ENCODE results near the gene COTL1. TPM values are rescaled to one million over a fixed set of nuclear protein-coding genes. Genes with fewer than 3 reads are reported as not detected.

Gene COTL1, protein sequence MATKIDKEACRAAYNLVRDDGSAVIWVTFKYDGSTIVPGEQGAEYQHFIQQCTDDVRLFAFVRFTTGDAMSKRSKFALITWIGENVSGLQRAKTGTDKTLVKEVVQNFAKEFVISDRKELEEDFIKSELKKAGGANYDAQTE
- 455 and 520 TPM in 2 replicates for total RNA-seq (2014; rRNA removed; shearing (Covaris generic))

DNA sequence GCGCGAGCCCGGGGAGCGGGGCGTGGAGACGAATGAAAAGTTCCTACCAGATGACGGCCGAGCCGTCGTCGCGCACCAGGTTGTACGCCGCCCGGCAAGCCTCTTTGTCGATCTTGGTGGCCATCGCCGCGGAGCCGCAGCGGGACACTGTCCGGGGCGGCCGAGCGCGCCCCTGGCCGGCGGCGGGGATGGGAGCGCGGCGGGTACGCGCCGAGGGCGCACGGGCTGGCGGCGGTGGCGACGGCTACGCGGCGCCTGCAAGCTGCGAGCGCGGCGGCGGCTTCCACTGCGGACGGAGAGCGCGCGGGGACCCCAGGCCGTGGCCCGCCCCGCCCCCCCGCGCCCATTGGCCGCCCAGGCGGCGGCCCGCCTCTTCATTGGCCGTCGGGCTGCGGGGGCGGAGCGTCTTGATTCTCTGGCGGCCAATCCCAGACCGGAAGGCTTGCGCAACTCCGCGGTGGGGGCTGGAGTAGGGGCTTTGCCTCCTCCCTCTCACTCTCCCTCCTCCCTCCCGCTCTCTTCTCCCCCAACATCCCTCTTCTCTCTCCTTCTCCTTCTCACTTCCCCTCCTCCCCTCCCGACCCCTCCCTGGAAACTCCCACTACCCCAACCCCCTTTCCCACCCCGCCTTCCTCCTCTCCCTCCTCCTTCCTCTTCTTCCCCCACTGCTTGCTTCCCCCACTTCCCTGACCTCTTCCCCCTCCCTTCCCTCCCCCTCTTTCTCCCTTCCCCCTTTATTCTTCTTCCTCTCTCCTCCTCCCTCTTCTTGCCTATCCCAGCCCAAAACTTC lies at the start of gene COTL1:
Gene COTL1 (minus strand): TSS at position 288 of the 790 bp plus-strand sequence. CDS start 164 bp downstream, at position 124.
- DNase-seq (ENCODE audit: low read depth in 1 of 2, low spot score in 2 of 2) = peak; percentile 95 to 99
- Histone ChIP-seq H3K4me1 (replicated peaks) (peaks cover 49% of the 10 kb centered on the region), H3K4me3 (peak within 1 kb of the TSS; percentile 96), H3K27me3 (replicated peaks) (no peaks in the 10 kb centered on the region), H3K27ac (peak within 1 kb of the TSS; percentile 68), H3K36me3 (peaks cover 48% of the 10 kb centered on the region), H3K9me3 (replicated peaks) (no peaks in the 10 kb centered on the region)

DNA sequence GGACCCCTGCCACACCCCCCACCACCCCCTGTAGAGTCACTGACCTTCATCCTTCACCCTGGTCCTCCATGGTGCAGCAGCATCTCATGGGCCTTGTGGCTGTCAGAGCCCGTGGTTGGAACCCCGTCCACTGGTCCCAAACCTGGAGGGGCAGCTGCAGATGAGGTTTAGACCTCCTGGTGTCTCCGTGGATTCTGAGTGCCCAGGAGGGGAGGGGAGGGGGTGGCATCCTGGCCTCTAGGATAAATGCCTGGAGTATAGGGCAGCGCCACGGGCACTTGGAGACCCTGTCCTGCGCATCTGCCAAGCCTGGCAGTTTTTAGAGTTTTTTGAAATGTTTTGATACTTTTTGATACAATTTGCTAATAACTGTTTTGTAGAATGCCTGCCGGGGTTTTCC lies 48.0 kb upstream of the COTL1 start:
- H3K4me3 ChIP-seq = no peak overlapping the region
- peaks cover 29% of the 10 kb centered on the region for H3K36me3 ChIP-seq
- DNase-seq (ENCODE audit: low read depth in 1 of 2, low spot score in 2 of 2) = peak in 1 of 2 experiments; percentile 30
- no peaks in the 10 kb centered on the region for H3K9me3 ChIP-seq (replicated peaks)
- H3K27me3 ChIP-seq (replicated peaks) = no peaks in the 10 kb centered on the region
- no peak overlapping the region; the same call in 1 of the 2 replicates for H3K27ac ChIP-seq
- peaks cover 76% of the 10 kb centered on the region for H3K4me1 ChIP-seq (replicated peaks)

DNA sequence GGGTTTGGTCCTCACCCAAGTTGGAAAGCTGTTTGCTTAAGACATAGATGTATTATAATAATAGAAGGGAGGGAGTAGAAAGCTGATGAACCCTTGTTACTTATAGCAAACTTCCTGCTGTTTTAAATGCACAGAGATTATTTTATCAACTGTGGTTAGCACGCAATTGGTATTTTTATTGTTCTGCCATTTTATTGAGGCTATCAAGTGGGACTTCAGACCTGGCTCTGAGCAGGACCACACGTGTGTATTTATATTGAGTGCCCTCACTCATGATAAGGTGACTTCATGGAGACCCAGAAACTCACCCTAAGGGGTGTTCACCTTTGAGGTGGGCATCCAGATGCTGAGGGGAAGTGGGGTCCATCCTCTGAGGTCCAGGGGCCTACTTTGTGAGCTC lies 47.5 kb upstream of the COTL1 start:
- H3K4me1 ChIP-seq (replicated peaks) = peaks cover 80% of the 10 kb centered on the region
- H3K4me3 ChIP-seq = no peak overlapping the region
- no peaks in the 10 kb centered on the region for H3K9me3 ChIP-seq (replicated peaks)

DNA sequence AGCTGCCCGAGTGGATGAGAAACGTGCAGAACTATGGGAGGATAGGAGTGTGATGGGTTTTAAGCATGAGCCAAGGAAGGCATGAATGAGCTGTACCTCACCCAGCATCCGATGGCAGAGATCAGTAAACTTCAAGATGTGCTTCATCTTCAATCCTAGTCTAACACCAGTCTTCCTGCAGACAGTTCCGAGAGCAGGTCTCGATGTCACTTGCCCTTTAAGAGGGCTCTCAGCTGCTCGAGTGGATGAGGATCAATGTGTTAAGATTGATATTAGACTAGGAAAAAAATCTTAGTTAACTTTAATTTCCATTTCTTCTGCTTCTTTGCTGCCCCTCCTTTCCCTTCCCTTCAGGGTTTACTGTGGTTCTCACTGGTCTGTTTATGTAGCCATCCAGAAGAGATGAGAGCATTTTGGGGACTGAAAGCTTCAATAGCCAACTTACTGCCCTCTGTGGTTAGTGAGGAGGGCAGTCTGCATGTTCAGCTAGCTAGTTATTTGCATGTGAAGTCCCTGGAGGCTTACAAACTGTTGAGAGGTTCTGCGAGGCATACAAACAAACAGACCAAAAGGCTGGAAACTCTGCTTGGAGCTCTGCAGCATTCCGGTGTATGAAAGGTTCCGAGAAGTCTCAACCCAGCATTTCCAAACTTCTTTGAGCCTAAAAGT lies 45.7 kb upstream of the COTL1 start:
- H3K4me3 ChIP-seq = no peak overlapping the region
- H3K36me3 ChIP-seq = peaks cover 52% of the 10 kb centered on the region
- no peaks in the 10 kb centered on the region for H3K9me3 ChIP-seq (replicated peaks)
- DNase-seq (ENCODE audit: low read depth in 1 of 2, low spot score in 2 of 2) = peak; percentile 69 to 72
- no peaks in the 10 kb centered on the region for H3K27me3 ChIP-seq (replicated peaks)
- H3K27ac ChIP-seq = no peak overlapping the region
- peaks cover 80% of the 10 kb centered on the region for H3K4me1 ChIP-seq (replicated peaks)

More for the DNA sequence above, 47.5 kb upstream of the COTL1 start:
- peaks cover 34% of the 10 kb centered on the region for H3K36me3 ChIP-seq
- H3K27ac ChIP-seq = no peak overlapping the region; the same call in 1 of the 2 replicates
- H3K27me3 ChIP-seq (replicated peaks) = no peaks in the 10 kb centered on the region
- peak in 1 of 2 experiments; percentile 44 for DNase-seq (ENCODE audit: low read depth in 1 of 2, low spot score in 2 of 2)

DNA sequence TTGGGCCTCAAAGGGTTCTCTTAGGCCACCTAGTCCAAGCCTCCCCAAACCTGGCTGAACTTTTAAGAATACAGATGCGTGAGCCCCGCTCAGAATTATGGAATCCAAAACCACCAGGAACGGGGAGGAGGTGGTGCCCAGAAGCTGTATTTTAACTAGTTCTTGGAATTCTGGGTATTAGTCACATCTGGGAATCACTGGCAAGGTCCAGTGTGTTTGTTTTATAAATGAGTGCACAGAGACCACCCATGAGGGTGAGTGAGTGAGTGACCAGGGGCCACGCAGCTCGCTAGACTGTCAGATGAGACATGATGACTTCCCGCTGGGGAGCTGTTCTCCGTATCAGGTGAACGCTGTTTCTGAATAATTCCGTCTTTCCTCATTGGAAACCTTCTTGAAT lies 44.6 kb upstream of the COTL1 start:
- Histone ChIP-seq H3K27ac (peak overlapping the region; percentile 55), H3K4me1 (replicated peaks) (peaks cover 70% of the 10 kb centered on the region), H3K4me3 (no peak overlapping the region), H3K9me3 (replicated peaks) (no peaks in the 10 kb centered on the region), H3K27me3 (replicated peaks) (no peaks in the 10 kb centered on the region), H3K36me3 (peaks cover 60% of the 10 kb centered on the region)
- peak; percentile 90 to 91 for DNase-seq (ENCODE audit: low read depth in 1 of 2, low spot score in 2 of 2)

DNA sequence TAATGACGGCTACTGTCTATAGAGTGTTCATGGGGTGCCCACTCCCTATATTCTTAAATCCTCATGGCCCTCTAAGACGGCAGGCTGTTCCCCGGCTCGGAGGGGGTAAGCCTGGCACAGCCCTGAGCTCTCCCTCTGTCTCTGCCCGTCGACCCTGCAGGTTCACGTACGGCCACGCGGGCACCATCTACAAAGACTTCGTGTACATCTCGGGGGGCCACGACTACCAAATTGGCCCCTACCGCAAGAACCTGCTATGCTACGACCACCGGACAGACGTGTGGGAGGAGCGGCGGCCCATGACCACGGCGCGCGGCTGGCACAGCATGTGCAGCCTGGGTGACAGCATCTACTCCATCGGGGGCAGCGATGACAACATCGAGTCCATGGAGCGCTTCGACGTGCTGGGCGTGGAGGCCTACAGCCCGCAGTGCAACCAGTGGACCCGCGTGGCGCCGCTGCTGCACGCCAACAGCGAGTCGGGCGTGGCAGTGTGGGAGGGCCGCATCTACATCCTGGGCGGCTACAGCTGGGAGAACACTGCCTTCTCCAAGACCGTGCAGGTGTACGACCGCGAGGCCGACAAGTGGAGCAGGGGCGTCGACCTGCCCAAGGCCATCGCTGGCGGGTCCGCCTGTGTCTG lies 43.7 kb upstream of the COTL1 start:
- H3K27ac ChIP-seq = peak overlapping the region; percentile 55
- no peaks in the 10 kb centered on the region for H3K9me3 ChIP-seq (replicated peaks)
- H3K4me1 ChIP-seq (replicated peaks) = peaks cover 61% of the 10 kb centered on the region
- no peaks in the 10 kb centered on the region for H3K27me3 ChIP-seq (replicated peaks)
- H3K4me3 ChIP-seq = no peak overlapping the region
- H3K36me3 ChIP-seq = peaks cover 66% of the 10 kb centered on the region
- no peak for DNase-seq (ENCODE audit: low read depth in 1 of 2, low spot score in 2 of 2)

DNA sequence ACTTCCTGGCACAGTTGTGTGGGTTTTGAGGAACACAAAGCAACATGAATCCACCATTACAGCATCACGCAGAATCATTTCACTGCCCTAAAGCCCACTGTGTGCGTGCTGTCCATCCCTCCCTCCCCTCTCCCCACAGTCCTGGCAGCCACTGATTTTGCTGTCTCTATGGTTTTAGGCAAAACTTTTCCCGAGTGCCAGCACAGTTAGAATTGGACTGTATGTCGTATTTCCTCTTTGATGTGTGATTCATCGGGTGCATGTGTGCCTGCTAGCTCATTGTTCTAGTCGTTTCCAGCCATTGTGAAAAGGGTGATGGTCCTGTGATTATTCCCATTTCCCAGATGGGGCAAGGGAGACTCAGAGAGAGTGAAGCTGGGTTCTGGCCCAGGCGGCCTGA lies 43.1 kb upstream of the COTL1 start:
- no peak overlapping the region for H3K4me3 ChIP-seq
- peaks cover 61% of the 10 kb centered on the region for H3K36me3 ChIP-seq
- DNase-seq (ENCODE audit: low read depth in 1 of 2, low spot score in 2 of 2) = peak in 1 of 2 experiments; percentile 26
- peak overlapping the region; percentile 40 for H3K27ac ChIP-seq
- no peaks in the 10 kb centered on the region for H3K9me3 ChIP-seq (replicated peaks)
- no peaks in the 10 kb centered on the region for H3K27me3 ChIP-seq (replicated peaks)
- peaks cover 55% of the 10 kb centered on the region for H3K4me1 ChIP-seq (replicated peaks)

DNA sequence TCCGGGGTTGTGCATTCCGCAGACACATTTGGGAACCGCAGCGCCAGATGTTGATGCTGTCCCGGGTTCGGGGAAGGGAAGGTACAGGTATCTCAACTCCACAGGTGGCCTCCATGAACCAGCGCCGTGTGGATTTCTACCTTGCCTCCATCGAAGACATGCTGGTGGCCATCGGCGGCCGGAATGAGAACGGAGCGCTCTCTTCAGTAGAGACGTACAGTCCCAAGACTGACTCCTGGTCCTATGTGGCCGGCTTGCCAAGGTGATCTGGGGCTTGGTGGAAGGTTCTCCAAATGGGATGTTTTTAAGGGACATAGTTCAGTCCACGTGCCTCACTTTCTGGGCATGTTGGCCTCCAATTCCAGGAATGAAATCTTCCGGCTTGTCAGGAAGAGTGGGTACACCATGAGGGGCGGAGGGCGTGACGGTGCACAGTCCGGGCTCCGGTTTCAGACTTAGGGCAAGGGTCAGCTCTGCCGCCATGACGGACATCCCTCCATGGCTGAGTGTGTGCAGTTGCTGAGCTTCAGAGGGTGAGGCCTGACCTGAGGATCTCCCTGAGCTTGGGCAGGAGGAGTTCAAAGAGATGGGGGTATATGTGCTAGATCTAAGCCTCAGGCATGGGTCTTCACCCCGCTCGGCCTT lies 41.9 kb upstream of the COTL1 start:
- Histone ChIP-seq H3K9me3 (replicated peaks) (no peaks in the 10 kb centered on the region), H3K27ac (no peak overlapping the region), H3K27me3 (replicated peaks) (no peaks in the 10 kb centered on the region), H3K36me3 (peaks cover 65% of the 10 kb centered on the region), H3K4me1 (replicated peaks) (peaks cover 43% of the 10 kb centered on the region), H3K4me3 (no peak overlapping the region)
- no peak for DNase-seq (ENCODE audit: low read depth in 1 of 2, low spot score in 2 of 2)

DNA sequence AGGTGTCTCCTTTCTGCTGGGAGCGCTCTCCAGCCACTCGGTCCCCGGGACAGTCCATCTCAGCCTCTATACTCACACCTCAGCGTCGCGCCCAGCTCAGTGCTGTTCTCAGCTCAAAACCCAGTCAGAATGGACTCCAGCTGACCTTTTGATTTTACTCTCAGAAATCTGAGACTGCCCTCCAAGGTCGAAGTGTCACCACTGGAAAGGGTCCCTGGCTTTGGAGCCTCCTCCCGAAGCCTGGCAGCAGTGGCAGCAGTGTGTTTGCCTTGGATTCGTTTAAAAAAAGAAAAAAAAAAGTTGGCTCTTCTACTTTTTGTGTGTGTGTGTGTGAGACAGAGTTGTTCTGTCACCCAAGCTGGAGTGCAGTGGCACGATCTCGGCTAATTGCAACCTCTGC lies 40.8 kb upstream of the COTL1 start:
- no peak for DNase-seq (ENCODE audit: low read depth in 1 of 2, low spot score in 2 of 2)
- Histone ChIP-seq H3K27ac (no peak overlapping the region), H3K4me1 (replicated peaks) (peaks cover 32% of the 10 kb centered on the region), H3K36me3 (peaks cover 73% of the 10 kb centered on the region), H3K9me3 (replicated peaks) (no peaks in the 10 kb centered on the region), H3K4me3 (no peak overlapping the region), H3K27me3 (replicated peaks) (no peaks in the 10 kb centered on the region)

DNA sequence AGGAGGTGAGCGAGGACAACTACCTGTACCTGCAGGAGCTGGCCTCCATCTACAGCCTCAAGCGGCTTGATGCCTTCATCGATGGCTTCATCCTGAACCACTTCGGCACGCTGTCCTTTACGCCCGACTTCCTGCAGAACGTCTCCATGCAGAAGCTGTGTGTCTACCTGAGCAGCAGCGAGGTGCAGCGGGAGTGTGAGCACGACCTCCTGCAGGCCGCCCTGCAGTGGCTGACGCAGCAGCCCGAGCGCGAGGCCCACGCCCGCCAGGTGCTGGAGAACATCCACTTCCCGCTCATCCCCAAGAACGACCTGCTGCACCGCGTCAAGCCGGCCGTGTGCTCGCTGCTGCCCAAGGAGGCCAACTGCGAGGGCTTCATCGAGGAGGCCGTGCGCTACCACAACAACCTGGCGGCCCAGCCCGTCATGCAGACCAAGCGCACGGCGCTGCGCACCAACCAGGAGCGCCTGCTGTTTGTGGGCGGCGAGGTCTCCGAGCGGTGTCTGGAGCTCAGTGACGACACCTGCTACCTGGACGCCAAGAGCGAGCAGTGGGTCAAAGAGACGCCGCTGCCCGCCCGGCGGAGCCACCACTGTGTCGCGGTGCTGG lies 39.5 kb upstream of the COTL1 start:
- H3K4me1 ChIP-seq (replicated peaks) = peaks cover 19% of the 10 kb centered on the region
- no peak for DNase-seq (ENCODE audit: low read depth in 1 of 2, low spot score in 2 of 2)
- H3K27me3 ChIP-seq (replicated peaks) = no peaks in the 10 kb centered on the region
- no peak overlapping the region for H3K27ac ChIP-seq
- peaks cover 79% of the 10 kb centered on the region for H3K36me3 ChIP-seq
- H3K9me3 ChIP-seq (replicated peaks) = no peaks in the 10 kb centered on the region
- no peak overlapping the region for H3K4me3 ChIP-seq

DNA sequence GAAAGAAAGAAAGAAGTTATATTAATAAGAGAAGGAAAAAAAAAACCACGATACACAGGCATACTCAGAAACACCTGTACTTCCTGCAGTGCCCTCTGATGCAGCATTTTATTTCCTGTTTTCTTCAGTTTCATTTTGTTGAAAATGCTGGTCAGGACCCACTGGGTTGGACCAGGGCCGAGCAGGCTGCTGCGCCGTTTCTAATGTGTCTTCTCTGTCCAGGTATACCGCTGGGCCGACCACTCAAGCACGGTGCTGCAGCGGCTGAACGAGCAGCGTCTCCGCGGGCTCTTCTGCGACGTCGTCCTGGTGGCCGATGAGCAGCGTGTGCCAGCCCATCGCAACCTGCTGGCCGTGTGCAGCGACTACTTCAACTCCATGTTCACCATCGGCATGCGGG lies 38.8 kb upstream of the COTL1 start:
- Histone ChIP-seq H3K4me1 (replicated peaks) (peaks cover 12% of the 10 kb centered on the region), H3K27ac (no peak overlapping the region), H3K9me3 (replicated peaks) (no peaks in the 10 kb centered on the region), H3K27me3 (replicated peaks) (no peaks in the 10 kb centered on the region), H3K36me3 (peaks cover 78% of the 10 kb centered on the region), H3K4me3 (no peak overlapping the region)
- no peak for DNase-seq (ENCODE audit: low read depth in 1 of 2, low spot score in 2 of 2)

DNA sequence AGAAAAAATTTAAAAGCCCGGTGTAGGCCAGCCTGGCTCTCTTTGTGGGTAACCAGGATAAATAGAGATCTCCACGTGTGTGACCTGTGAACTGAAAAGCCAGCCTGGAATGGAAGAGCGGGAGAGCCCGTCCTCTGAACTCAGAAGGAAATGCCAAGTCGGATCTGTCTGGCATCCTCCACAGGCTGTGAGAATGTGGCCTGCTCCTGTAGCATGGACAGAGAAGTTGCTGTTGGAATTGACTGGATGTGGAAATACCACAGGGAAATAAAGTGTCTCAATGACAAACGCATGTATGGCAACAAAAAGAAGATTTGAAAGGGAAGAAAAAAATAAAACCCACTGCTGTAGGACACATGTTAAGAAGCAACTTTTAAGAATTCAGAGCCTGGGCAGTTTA lies 37.1 kb upstream of the COTL1 start:
- Histone ChIP-seq H3K4me1 (replicated peaks) (peaks cover 6% of the 10 kb centered on the region; the same call in 1 of the 2 replicates), H3K4me3 (no peak overlapping the region), H3K27ac (no peak overlapping the region), H3K9me3 (replicated peaks) (no peaks in the 10 kb centered on the region), H3K27me3 (replicated peaks) (no peaks in the 10 kb centered on the region), H3K36me3 (peaks cover 71% of the 10 kb centered on the region)
- no peak for DNase-seq (ENCODE audit: low read depth in 1 of 2, low spot score in 2 of 2)

DNA sequence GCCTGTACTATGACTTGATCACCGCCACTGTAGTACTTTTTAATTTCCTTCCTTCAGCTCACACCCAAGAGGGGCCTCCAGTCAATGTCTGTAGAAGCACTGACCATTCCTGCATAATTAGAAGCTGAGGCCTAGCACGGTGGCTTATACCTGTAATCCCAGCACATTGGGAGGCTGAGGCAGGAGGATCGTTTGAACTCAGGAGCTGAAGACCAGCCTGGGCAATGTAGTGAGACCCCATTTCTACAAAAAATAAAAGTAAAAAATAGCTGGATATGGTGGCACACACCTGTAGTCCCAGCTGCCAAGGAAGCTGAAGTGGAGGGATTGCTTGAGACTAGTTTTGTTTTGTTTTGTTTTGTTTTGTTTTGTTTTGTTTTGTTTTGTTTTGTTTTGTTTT lies 36.4 kb upstream of the COTL1 start:
- Histone ChIP-seq H3K4me1 (replicated peaks) (peaks cover 10% of the 10 kb centered on the region), H3K36me3 (peaks cover 66% of the 10 kb centered on the region), H3K27ac (no peak overlapping the region), H3K27me3 (replicated peaks) (no peaks in the 10 kb centered on the region), H3K9me3 (replicated peaks) (no peaks in the 10 kb centered on the region), H3K4me3 (no peak overlapping the region)
- no peak for DNase-seq (ENCODE audit: low read depth in 1 of 2, low spot score in 2 of 2)
